KG1 (cell line): ENCODE data around the gene HOXA7.

Experiments
- DNase-seq: peaks from one replicate; lab custom pipeline; 2025; lab: John Stamatoyannopoulos, UW

Gene HOXA7

DNA sequence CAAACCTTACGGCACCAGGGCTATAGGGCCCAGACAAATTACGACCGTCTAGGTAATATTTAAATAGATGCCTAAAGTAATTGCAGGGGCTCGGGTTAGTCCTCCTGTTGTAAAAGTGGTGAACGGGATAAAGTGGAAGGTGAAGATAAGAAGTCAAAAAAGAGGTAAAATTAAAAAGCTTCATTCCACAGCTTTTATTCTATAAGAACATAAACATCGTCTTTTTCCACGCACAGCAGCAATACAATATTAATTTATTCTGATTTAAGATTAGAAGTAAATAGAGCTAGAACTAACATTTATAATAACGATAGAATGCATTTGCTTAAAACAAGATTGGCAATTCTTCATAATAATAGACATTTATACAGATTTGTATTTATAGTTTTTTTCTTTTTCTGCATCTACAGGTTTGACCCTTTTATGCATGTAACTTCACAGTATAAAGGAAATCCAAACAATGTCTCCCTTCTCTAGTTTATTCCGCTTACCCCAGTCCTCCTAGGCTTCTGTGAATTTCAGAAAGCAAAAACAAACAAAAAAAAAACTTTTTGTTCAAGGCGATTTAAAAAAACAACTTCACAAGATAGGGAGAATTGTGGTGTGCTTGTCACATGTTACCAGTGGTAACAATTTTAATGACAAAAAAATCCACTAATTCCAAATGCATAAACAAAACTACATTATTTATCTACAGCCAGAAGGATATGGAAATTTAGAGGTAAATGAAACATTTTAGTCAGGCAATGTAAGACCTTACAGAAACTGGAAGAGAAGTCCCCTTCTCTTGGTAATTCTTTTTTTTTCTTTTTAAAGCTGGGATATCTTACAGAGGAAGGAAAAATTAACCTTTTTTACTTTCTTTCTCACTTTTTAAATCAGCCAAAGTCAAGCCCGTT lies 14.2 kb upstream of the HOXA7 start:
- no peak for DNase-seq

DNA sequence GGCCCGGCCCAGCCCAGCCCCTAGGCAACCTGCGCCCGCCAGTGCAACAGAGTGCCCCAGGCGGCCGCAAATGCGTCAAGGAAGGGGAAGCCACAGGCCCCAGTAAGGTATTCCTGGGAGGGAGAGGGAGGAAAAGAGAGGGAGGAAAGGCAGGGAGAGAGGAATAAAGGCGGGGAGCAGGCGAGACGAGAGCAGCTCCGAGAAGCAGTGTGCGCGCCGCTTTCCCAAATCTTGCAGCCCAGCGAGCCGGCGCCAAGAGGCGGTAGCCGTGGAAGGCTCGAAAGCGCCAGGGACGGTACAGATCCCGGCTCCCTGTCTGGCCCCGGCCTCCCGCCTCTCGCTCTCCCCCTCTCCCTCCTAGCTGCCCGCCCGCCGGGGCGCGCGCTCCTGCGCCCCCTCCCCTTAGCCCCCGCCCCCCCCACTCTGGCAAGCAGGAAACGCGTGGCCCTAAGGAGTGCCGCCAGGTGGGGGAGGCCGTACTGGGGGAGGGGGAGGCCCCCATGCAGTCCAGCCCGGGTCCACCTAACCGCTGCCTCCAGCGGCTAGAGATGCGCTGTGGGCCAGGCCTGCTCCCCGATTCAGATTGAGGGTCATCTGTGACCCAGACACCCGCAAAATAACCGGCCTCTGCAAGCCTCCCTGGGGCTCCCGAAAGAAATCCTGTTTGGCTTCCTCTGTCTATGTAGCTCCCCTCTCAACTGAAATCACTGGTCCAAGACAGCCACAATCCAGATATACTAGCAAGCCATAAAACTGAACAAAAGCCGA lies 13.4 kb upstream of the HOXA7 start:
- DNase-seq: no peak

DNA sequence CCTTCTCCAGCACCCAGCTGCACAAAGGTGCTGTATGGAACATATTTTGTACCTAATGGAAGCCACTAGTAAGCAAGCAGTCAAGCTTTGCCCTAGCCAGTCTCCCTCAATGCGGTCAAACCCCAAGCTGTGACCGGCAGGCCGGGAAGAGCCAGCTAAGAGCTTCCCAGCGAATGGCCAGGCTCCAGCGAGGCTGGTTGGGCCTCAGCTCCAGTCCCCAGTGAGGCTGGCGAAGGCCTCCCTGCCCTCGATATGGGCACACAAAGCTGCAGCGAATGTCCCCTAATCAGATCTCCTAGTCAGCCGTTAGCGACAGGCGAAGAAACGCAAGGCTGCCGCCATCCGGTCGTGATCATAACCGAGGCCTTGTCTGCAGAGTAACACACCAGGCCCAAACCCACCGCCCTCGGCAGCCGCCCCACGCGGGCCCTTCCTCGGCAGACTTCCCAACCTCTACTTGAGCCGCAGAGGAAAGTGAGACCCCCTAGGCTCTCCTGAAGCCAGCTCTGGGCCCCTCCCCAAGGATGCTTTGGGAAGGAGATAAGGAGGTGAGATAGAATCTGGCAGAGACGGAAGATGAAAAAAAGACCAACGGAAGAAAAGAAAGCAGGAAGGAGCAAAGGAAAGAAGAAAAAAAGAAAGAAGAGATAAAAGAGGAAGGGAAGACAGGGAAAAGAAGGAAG lies 11.9 kb upstream of the HOXA7 start:
- no peak for DNase-seq

DNA sequence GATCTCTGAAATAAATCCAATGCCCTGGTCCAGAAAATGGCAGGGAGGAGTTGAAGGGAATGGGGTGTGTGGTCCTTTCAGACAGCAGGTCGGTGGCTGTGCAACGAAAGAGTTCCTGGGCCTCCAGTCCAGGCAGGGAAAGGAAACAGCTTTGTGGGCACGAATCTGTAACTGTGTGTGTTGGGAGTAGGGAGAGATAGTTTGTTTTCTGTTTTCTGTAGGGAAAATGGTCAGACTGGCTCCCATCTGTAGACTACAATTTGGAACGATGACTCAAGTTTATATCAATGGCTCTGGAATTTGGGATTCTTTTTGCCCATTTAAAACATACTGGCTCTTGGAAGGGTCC lies 11.4 kb upstream of the HOXA7 start:
- no peak for DNase-seq

DNA sequence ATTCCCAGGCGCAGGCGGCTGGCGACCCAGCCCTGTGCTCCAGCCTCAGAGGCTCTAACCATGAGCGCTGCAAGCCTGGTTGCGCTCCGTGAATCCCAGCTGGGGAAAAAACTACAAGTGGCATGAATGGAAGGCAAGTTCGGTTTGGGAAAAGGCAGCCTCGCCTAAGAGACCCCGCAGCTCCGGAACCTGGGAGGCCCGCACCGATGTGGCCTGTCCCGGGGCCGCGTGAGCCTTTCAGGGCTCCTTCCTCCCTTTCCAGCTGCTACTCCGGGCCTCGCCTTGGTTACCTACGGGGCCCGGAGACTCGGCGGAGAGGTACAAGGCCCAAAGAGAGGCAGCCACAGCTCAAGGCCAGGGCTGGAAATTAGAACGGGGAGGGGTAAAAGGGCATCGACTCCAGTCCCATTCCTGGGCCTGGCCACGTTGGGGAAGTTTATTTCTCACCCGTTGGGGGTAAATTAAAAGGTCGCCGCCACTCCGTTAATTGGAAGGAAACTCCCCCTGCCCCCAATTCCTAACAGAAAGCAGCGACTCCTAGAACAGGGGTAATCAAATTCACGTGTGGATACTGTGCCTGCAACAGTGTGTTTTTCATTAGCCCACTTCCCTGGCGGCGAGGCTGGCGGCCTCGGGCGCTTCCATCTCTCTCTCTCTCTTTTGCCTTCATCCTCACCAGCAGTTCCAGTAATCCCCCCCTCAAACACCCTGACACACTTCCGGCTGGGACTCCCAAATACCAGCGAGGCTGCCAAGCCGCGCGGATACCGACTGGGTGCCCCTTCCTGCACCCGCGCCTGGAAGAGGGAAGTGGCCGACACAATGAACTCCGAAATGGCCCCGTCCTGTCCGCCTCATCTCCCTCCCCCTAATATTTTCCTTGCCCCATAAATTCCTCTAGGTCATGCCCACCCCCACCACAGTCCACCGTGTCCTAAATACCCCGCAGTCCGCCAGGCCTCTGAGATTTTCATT lies 10.3 kb upstream of the HOXA7 start:
- DNase-seq: no peak

DNA sequence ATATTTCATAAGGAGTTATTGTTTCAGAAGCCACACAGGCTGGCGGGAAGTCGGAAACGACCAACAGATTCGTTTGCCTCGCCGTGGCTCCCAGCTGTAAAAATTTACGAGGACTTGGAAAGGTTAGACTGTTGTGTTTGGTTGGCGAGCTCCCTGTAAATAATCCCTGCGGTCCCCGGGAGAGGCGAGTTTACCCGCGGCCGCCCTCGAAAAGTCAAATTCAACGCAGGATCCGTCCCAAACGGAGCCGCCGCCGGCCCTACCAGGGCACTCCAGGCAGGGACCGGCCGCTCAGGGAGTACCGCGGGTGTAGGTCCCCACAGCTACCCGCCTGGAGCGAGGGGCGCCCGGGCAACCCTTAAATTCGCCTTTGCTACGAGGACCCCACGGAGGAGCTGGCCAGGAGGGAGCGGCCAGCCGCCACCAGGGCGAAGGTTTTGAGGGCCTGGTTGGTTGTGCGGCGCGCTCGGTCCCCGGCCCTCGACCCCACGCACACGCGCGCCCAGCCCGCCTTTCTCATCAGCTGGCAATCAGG lies 9.6 kb upstream of the HOXA7 start:
- DNase-seq: no peak

DNA sequence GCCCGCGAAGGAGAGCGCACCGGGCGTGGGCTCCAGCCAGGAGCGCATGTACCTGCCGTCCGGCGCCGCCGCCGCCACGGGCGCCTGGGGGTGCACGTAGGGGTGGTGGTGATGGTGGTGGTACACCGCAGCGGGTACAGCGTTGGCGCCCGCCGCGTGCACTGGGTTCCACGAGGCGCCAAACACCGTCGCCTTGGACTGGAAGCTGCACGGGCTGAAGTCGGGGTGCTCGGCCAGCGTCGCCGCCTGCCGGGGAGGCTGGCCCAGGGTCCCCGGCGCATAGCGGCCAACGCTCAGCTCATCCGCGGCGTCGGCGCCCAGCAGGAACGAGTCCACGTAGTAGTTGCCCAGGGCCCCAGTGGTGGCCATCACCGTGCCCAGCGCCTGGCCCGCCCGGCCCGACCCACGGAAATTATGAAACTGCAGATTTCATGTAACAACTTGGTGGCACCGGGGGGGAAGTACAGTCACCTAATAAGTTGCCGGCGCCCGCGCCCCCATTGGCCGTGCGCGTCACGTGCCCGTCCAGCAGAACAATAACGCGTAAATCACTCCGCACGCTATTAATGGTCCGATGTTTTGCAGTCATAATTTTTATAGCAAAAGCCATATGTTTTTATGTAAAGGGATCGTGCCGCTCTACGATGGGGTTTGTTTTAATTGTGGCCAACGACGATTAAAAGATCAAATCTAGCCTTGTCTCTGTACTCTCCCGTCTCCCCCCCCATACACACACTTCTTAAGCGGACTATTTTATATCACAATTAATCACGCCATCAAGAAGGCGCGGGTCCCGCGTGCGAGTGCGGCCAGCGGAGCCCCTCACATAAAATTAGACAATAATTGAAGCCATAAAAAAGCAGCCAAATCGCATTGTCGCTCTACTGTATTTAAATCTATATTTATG lies 8.9 kb upstream of the HOXA7 start, which contains the start of gene HOXA9:
TSS of gene HOXA9 (minus strand) at position 449 of the 907 bp plus-strand sequence. CDS start at position 369, 80 bp downstream.
- DNase-seq: no peak

DNA sequence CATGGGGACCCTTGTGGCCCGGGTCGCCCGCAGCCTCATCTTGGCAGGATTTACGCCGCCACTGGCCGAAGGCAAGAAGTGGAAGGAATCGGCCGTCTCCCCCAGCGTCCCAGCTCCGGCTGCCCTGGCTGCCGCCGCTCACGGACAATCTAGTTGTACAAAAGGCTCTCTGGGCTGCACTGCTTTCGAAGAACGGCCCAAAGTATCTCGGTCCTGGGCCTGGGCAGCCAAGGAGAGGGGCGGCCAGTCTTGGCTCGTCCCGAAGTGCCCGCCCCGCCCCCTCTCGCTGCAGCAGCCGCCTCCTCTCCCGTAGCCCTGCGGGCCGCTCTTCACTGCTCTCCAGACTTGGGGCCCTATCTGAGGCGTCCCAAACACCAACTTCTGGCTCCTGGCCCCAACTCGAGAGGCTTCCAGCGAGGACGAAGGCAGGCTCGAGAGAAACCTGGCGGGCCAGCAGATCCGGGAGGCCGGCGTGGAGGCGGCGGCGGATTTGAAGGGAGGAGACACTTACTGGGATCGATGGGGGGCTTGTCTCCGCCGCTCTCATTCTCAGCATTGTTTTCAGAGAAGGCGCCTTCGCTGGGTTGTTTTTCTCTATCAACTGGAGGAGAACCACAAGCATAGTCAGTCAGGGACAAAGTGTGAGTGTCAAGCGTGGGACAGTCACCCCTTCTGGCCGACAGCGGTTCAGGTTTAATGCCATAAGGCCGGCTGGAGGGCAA lies 8.1 kb upstream of the HOXA7 start:
- no peak for DNase-seq

DNA sequence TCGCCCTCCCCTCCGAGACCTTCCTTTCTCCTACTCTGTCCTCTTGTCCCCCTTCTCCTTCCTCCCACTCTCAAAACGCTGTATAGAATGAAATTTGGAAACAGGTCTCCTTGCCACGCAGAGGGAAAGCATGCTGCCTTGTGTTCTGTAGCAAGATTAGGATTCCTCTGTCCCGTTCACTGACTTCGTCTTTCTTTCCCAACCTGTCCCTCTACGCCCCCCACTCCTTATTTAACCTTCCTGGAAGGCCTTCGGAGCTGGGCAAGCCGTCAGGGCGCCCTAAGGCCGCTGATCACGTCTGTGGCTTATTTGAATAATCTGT lies 7.5 kb upstream of the HOXA7 start:
- DNase-seq: no peak

DNA sequence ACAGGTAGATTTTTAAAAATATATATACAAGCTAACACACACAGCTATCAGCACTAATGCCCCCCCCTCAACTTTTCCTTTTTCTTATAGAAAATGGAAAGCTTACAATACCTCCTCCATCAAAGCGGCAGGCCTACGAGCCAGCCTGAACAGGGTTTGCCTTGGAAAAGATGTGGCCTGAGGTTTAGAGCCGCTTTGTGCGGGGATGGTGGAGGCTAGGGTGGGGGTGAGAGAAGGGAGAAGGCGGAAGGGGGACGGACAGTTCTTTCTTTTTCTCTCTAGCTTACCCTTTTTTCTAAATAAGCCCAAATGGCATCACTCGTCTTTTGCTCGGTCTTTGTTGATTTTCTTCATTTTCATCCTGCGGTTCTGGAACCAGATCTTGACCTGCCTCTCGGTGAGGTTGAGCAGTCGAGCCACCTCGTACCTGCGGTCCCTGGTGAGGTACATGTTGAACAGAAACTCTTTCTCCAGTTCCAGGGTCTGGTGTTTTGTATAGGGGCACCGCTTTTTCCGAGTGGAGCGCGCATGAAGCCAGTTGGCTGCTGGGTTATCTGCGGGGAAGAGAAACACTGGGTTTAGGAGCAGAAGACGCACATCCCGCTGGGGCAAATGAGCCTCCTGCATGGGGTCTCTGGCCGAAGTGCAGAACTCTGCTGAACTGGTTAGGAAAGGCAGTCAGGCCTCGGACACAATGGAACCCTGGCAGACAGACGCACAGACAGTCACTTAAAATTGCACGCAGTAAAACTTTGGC lies 7.0 kb upstream of the HOXA7 start:
- no peak for DNase-seq

DNA sequence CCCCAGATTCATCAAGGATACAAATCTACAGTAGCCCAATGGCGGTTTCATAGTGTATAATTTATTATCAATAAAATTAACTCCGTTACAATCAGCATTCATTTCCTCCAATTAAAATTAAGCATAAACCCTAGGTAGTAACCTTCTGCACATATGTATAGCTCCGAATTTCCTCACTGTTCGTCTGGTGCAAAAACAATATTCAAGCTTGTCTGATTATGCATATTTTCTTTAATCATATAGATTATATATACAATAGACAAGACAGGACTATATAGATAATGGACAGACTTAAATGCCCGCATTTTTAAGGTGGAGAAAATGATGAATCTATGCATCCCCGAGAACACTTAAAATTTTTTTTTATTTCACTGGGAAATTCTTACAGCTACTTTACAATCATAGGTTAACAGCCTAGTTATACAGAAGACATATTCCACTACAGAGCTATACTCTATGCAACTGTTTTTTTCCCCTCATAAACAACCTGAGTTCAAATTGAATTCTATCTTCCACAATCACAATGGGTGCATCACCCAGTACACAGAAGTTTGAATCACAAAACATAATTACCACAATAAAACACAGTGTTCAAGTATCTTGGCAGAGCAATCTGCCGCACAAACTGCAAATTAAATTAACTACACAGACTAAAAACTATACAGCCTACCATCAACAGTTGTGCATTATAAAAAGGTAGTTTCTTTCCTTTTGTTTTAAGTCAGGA lies 6.2 kb upstream of the HOXA7 start:
- DNase-seq: no peak

DNA sequence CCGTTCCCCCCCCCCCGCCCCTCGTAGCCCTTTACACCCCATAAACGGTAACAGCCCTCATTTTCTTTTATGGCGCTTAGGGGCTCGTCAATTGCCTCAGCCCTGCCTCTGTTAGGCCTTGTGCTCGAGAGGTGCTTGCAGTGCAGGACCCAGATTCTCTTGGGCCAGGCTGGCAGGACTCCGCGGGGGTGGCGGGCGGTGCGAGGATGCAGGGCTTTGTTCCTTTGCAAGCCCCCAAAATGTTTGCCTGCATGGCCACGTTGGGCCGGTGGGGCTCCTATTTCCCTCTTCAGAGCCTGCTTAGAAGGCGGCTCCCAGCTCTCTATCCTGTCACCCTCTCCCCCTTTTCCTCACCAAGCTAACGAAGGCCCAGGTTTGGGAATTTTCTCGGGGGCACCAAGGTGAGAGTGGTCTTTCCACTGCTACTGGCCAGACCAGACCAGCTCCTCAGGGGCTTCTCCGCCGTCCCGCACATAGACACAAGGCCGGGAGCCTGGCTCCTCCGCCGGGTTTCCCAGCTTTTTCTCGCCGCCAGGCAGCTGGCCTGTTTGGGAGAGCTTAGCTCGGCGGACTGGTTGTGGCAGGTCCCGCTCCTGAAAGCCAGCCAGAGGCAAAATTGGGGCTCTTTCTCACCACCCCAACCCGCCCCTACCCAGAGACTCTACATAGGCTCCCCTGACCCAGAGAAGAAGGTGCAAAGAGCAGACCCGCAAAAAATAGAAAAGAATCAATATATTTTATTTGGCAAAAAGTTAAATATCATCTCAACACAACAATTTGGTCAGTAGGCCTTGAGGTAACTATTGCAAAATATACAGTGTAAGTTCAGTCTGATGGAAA lies 5.5 kb upstream of the HOXA7 start:
- DNase-seq: no peak

DNA sequence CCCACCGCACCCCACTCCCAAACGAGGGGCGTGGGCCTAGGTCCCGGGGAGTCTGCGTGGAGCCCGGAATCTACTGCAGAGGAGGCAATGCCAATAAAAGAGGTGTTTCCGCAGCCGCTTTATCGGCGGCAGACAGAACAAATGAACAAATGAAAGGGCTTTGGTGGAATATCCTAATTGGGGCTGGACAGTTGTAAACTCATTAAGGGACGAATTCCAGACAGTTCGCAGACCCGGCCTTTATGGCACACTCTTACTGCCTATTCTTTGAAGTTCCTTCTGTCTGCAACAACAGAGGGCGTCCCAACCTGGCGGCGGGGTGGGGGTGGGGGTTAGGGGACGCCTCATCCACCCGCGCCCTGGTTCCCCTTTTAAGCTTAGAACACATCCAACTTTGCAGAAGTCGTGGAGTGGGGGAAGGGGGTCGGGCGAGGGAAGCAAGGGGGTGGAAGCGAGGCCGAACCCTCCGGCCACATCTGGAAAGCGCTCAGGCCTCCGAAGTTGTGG lies 4.8 kb upstream of the HOXA7 start:
- no peak for DNase-seq

DNA sequence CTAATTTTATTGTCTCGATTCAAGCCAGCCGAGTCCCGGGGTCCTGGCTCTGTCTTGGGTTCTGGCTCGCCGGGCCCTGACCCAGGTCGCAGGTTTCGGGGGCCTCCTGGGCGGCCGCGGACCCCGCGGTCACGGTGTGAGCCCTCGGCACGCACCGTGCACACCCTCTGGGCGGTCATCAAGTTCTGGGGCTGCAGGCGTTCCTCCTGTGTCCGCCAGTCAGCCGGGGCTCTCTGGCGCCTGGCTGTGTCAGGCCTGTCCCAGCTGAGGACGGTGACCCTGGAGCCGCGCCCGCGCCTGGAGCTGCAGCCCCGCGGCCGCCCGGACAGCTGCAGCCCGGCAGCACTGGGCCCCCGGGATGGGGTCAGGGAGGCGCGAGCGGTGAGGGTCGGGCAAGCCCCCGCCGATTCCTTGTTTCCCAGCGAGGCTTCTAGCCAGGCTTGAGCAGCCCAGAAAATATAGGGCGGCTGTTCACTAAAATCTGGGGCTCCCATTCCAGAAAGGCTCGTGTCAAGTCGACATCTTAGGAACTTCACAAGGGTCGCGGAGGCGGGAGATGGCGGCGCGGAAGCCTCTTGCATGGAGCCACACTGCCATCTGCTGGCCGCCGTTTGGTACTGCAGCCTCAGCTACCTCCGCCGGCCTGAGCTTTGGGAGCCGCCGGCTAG lies 4.2 kb upstream of the HOXA7 start:
- DNase-seq: no peak

DNA sequence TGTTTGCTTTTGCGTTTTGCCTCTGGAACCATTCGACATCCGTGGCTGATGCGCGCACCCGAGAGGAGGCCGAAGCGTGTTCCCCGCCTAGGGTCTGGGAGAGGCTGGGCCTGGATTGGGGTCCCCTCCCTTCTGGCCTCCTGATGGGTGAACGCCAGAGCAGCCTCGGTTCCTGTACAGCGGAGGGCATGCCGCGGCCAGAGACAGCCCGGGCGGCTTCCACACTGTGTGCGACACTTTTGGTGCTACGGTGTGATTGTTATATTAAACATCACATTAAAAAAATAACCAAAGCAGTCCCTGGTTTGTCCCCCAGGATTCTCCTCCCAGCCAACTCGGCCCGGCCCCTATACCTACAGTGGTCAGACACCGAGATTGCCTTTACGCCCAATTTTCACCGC lies 3.7 kb upstream of the HOXA7 start:
- no peak for DNase-seq
